LNCAP (cell line): ENCODE measurements around the gene CDS1.

Experiments
- CTCF ChIP-seq: fragments of 450-650 bp; IDR thresholded peaks from 2 replicates; pipeline ENCODE4 v1.5.1; 2017; ENCODE audit warnings: mild to moderate bottlenecking

The CDS1 gene

GRCh38 chr4:84568496-84568895 lies 14.4 kb upstream of the CDS1 start:
- no peak for TF ChIP-seq CTCF

- no peak for TF ChIP-seq CTCF
Measured at GRCh38 chr4:84569009-84569408, 13.9 kb upstream of the CDS1 start.

GRCh38 chr4:84573385-84574068 lies 9.4 kb upstream of the CDS1 start:
- no peak for TF ChIP-seq CTCF

GRCh38 chr4:84574069-84574720 lies 8.7 kb upstream of the CDS1 start:
- TF ChIP-seq CTCF: no peak

GRCh38 chr4:84578540-84579402 lies 4.2 kb upstream of the CDS1 start:
- peak; percentile 82 for TF ChIP-seq CTCF

GRCh38 chr4:84579403-84579776 lies 3.5 kb upstream of the CDS1 start:
- no peak for TF ChIP-seq CTCF

- no peak for TF ChIP-seq CTCF
Measured at GRCh38 chr4:84582302-84582987, 482 bp upstream of the CDS1 start.
